ENCODE data around the gene HHATL.

Gene HHATL, protein sequence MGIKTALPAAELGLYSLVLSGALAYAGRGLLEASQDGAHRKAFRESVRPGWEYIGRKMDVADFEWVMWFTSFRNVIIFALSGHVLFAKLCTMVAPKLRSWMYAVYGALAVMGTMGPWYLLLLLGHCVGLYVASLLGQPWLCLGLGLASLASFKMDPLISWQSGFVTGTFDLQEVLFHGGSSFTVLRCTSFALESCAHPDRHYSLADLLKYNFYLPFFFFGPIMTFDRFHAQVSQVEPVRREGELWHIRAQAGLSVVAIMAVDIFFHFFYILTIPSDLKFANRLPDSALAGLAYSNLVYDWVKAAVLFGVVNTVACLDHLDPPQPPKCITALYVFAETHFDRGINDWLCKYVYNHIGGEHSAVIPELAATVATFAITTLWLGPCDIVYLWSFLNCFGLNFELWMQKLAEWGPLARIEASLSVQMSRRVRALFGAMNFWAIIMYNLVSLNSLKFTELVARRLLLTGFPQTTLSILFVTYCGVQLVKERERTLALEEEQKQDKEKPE

GRCh38 chr3:42702066-42702951 lies at the start of gene HHATL:
Gene HHATL (minus strand): TSS chr3:42702798. CDS start chr3:42700826, 1,972 bp downstream.
- FAIRE-seq: no peak
- DNase-seq (ENCODE audit: insufficient read length, low spot score): no peak

DNA sequence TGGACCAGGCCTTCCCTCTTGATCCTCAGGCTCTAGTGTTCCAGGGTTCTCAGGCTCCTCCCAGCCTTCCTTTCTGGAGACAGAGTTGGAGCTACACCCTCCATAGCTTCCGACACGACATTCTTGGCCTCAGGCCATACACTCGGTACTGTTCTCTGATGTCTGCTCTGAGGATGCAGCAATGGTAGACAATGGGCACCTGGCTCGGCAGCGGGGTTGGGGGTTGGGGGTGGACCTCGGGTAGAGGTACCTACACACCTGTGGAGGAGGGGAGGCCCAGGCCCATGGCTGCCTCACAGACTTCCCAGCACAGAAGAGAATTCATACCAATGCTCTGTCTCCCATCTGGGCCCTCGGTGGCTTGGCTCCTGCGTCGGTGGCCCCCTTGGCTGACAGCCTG lies 49.0 kb upstream of the HHATL start:
- FAIRE-seq (no peak), DNase-seq (ENCODE audit: insufficient read length, low spot score) (no peak)

DNA sequence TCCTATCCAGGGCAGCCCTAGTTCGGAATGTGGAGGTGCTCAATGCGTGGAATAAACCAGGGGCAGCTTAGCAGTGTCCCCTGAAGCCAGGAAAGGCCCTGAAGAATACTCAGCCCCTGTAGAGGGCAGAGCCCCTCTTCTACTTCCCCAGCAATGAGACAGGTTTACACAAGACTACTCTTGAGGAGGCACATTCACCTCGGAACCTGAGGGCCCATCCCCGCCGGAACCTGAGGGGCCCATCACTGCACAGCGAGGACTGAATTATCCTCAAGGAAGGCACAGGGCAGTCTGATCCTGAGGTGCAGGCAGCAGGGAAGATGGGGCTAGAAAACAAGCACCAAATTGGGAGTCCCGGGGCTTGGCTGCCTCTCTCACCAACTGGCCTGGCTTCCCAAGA lies 48.2 kb upstream of the HHATL start:
- FAIRE-seq: no peak

GRCh38 chr3:42749753-42750231 lies 47.2 kb upstream of the HHATL start:
- FAIRE-seq (peak; percentile 8), DNase-seq (ENCODE audit: insufficient read length, low spot score) (no peak)

More for the DNA sequence above, 48.2 kb upstream of the HHATL start:
- no peak for DNase-seq (ENCODE audit: insufficient read length, low spot score)

GRCh38 chr3:42749025-42749752 lies 46.6 kb upstream of the HHATL start:
- DNase-seq (ENCODE audit: insufficient read length, low spot score): no peak
- FAIRE-seq: no peak

- FAIRE-seq (no peak), DNase-seq (ENCODE audit: insufficient read length, low spot score) (no peak)
Observed at GRCh38 chr3:42747581-42747980, 45.0 kb upstream of the HHATL start.

DNA sequence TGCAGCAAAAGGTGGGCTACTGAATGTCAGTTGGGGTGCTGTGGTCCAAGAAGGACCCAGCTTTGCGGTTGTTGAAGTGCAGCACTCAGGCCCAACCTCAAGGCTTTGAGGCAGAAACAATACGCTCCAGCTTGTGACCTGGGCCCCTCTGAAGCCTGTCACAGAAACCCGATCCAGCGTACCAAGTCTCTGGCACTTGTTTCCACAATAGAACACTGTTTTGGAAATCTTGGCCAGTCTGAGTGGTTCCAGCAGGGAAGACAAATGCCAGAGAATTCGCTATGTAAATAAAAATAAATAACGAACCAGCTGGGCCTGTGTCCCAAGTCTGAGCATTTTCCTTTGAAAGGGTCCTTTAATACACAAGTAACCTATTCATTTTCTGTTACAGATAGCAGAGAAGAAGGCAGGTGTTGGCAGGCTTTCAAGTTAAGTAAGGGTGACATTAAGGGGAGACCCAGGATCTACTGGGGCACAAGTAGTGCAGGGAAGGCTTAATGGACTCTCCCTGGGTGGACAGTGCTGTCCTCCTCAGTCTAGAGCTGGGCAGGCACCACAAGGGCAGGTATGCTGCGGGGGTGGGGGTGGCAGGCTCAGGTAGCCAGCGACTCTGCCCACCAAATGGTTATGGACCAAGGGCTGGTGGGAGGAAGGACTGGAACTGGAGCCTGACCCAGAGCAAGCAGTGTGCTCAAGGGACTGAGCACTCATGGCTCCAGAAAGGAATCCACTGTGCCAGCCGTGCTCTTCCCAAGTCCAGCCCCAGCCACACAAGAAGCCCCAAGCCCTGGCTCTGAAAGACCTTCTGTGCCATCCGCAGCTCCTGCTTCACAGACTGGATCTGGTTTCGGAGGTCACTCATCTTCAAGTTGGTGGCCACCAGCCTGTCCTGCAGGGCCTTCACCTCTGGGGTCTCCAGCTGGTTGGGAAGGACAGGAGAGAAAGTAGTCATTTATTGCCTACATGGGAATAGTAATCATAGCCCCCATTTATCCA lies 44.2 kb upstream of the HHATL start:
- FAIRE-seq (no peak), DNase-seq (ENCODE audit: insufficient read length, low spot score) (no peak)

DNA sequence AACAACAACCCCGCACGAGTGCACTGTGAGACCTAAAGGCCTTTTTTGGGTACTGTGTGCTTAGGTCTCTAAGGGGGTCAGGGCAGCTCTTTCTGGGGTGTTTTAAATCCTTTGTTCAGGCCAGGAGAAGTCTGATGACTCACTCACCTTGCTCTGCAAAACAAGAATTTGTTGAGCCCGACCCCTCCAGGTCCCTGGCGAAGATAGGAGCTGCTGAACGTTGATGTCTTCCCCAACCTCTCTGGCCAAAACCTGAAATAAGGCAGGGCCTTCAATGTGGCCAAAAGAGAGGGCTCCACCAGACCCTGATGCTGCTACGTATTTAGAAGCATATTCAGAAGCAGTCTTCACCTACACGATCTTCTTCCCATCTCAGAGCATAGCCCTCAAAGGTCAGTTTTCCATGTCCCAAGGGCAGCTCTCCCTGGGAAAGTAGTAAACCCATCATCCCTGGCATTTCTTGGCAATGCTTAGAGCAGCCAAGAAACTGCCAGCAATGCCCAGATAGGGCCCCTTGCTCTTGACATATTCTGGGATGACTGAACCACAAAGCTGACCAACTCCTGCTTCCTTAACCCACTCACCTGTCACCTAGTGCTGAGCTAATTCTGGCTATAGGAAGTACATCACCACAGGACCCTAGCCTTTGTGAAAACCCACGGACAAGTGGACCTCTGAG lies 43.3 kb upstream of the HHATL start:
- no peak for FAIRE-seq
- DNase-seq (ENCODE audit: insufficient read length, low spot score): no peak

DNA sequence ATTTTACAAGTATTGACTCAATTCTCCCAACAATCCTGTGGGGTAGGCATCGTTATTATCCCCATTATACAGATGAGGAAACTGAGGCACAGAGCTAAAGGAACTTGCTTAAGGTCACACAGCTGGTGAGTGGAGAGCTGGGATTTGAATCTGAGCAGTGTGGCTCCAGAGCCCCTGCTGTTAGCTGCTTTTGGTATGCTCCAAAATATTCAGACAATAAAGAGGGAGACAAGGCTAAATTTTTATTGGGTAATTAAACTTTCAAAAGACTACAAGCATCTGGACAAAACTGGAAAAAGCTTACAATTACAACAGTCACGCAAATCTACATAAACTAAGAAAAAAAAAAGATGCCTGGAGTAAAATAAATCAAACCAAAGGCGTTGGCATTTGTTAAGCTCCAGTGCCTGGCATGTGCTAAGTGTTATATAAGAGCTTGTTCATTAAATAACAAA lies 42.7 kb upstream of the HHATL start:
- FAIRE-seq (no peak), DNase-seq (ENCODE audit: insufficient read length, low spot score) (no peak)

- FAIRE-seq: no peak
- no peak for DNase-seq (ENCODE audit: insufficient read length, low spot score)
Observed at GRCh38 chr3:42743204-42743995, 40.8 kb upstream of the HHATL start.

DNA sequence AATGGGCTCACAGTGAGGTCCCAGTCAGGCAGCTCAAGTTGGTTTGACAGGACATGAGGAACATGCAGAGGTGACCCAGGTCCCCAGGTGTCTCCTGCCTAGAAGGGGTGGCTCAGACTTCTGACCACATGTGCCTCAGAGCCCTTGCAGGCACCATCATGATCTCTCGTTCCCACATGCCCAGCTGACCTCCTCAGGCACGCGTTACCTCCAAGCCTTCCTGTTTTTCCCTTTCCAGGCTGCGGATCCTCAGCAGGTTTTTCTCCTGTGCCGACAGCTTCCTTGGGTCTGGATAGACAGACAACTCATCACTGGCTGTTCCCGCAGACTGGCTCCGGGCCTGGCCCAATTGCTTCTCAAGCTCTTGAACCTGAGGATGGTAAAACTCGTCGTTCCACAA lies 40.1 kb upstream of the HHATL start:
- FAIRE-seq (no peak), DNase-seq (ENCODE audit: insufficient read length, low spot score) (no peak)

DNA sequence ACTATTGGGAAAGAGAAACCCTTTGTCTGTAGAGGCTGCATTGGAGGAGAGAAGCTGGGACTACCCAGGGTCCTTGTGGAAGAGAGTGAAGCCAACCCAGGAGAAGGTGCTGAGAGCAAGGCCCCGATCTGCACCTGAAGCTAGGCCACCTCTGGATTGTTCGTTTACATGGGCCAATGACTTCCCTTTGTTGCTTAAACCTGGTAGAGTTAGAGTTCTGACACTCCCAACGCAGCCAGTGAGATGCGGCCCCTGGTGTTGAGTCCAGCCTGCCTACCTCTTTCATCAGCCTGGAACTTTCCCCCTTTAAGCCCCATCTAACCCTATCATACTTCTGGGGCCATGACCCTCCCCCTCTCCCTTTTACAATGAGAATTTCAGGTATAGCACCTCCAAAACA lies 39.7 kb upstream of the HHATL start:
- FAIRE-seq (no peak), DNase-seq (ENCODE audit: insufficient read length, low spot score) (no peak)

DNA sequence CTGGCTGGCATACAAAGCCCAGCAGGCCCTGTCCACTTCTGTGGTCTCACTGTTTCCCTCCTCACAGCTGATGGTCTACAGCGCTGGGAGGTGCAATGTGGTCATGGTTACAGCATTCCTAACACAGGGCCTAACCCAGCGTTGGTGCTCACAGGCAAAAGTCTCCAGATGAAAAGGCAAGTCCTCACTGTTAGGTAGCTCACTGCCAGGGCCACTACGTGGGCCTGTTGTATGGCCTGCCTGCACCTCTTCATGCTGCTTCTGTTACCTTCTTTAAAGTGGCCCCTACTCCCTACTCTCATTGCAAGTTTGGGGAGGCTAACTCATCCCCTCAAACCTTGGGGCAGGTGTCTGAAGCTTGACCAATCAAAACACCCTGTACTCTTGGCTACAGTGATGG lies 39.2 kb upstream of the HHATL start:
- FAIRE-seq (no peak), DNase-seq (ENCODE audit: insufficient read length, low spot score) (no peak)

- DNase-seq (ENCODE audit: insufficient read length, low spot score): no peak
- FAIRE-seq: no peak
Observed at GRCh38 chr3:42739401-42740158, 37.0 kb upstream of the HHATL start.

- no peak for DNase-seq (ENCODE audit: insufficient read length, low spot score)
- FAIRE-seq: no peak
Observed at GRCh38 chr3:42736531-42736930, 33.9 kb upstream of the HHATL start.

DNA sequence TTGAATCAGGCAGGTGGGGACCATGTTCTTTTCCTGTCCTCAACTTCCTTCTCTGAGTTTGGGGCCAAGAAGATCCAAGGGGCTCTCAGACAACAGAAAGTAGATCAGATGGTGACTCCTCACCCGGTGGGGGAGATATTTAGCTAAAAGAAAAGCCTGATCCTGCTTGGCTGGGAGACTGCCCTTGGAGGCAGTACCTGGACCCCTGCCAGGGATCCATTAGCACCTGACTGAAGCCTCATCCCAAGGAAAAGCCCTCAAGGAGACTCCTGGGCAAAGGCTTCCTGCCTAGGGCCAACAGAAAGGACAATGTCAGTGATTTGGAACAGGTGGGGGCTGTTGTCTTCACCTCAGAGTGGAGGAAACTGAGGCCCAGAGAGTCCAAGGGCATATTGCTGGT lies 33.5 kb upstream of the HHATL start:
- no peak for DNase-seq (ENCODE audit: insufficient read length, low spot score)
- FAIRE-seq: no peak

- no peak for FAIRE-seq
- no peak for DNase-seq (ENCODE audit: insufficient read length, low spot score)
Observed at GRCh38 chr3:42735615-42736014, 33.0 kb upstream of the HHATL start.

All from GM19239 (cell line).